ENCODE results near the gene DLG5. TPM values are rescaled to one million over a fixed set of nuclear protein-coding genes. Genes with fewer than 3 reads are reported as not detected.

The DLG5 gene
- total RNA-seq, 2 experiments from 2014 or later: 3.0 to 4.8 TPM

DNA sequence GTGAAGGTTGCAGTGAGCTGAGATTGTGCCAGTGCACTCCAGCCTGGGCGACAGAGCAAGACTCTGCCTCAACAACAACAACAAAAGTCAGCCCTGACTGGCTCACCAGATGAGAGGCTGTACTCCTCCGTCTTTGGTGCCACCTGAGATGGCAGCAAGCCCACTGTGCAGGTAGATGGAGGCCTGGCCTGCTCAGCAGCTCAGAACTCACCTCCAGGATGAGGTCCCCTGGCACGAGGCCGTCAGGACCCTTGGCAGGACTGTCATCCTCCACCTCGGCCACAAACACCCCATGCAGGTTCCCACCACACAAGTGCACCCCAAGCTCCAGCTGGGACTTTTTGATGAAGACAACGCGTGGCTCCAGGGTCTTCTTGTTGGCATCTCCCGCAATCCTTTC, 117.2 kb downstream of the DLG5 start:
- CTCF ChIA-PET: no interaction called here
- Mint-ChIP-seq H3K36me3 (no peaks in the 10 kb centered on the region), H3K27ac (no peak overlapping the region), H3K9me3 (ENCODE audit: low read depth) (no peaks in the 10 kb centered on the region), H3K4me3 (no peak overlapping the region), H3K4me1 (no peaks in the 10 kb centered on the region), H3K27me3 (peaks cover 3% of the 10 kb centered on the region)
- DNase-seq: no peak
- no peak for ATAC-seq

- H3K36me3 Mint-ChIP-seq: no peaks in the 10 kb centered on the region
- DNase-seq: no peak
- no peaks in the 10 kb centered on the region for H3K9me3 Mint-ChIP-seq (ENCODE audit: low read depth)
- no peaks in the 10 kb centered on the region for H3K4me1 Mint-ChIP-seq
- peaks cover 9% of the 10 kb centered on the region for H3K27me3 Mint-ChIP-seq
- no peak overlapping the region for H3K4me3 Mint-ChIP-seq
- CTCF ChIA-PET: no interaction called here
- ATAC-seq: no peak
- H3K27ac Mint-ChIP-seq: no peak overlapping the region
Measured at GRCh38 chr10:77807706-77808105, 118.8 kb downstream of the DLG5 start.

- Mint-ChIP-seq H3K4me1 (peaks cover 8% of the 10 kb centered on the region), H3K27me3 (peaks cover 15% of the 10 kb centered on the region), H3K4me3 (no peak overlapping the region), H3K27ac (no peak overlapping the region), H3K36me3 (no peaks in the 10 kb centered on the region), H3K9me3 (ENCODE audit: low read depth) (no peaks in the 10 kb centered on the region)
- DNase-seq (no peak), ATAC-seq (no peak)
- CTCF ChIA-PET: no interaction called here
Measured at GRCh38 chr10:77806511-77807157, 119.9 kb downstream of the DLG5 start.

GRCh38 chr10:77805676-77806075, 120.9 kb downstream of the DLG5 start:
- ATAC-seq: no peak
- no peaks in the 10 kb centered on the region for H3K9me3 Mint-ChIP-seq (ENCODE audit: low read depth)
- H3K4me1 Mint-ChIP-seq: peaks cover 18% of the 10 kb centered on the region
- H3K27me3 Mint-ChIP-seq: peaks cover 16% of the 10 kb centered on the region
- H3K27ac Mint-ChIP-seq: no peak overlapping the region
- H3K36me3 Mint-ChIP-seq: no peaks in the 10 kb centered on the region
- CTCF ChIA-PET: no interaction called here
- no peak for DNase-seq
- no peak overlapping the region for H3K4me3 Mint-ChIP-seq

DNA sequence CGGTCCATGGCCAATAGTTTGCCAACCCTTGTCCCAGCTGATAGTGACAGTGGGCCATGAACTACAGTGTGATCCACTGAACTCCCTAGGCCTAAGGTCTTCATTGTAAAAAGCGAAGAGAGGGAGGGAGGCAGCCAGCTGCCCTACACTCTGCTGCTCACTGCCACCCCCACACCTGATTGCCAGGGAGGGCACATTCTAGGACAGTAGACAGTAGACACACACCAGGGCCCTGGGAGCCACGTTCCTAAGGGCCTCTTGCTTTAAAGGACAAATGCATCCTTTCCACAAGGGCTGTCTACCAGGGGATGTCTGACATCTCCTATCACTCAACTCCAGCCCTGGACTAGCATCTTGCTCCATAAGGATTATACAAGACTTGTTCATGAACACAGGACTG, 122.2 kb downstream of the DLG5 start:
- no peak for ATAC-seq
- no peak overlapping the region for H3K27ac Mint-ChIP-seq
- H3K27me3 Mint-ChIP-seq: peaks cover 24% of the 10 kb centered on the region
- H3K9me3 Mint-ChIP-seq (ENCODE audit: low read depth): no peaks in the 10 kb centered on the region
- H3K36me3 Mint-ChIP-seq: no peaks in the 10 kb centered on the region
- CTCF ChIA-PET: interaction anchor here (1.0 kb wide), 2 partner anchors 33 to 85 kb away, joined by 3 read pairs; no protein-coding TSS in a partner anchor
- peaks cover 30% of the 10 kb centered on the region for H3K4me1 Mint-ChIP-seq
- H3K4me3 Mint-ChIP-seq: no peak overlapping the region
- no peak for DNase-seq

GRCh38 chr10:77801474-77802161, 124.9 kb downstream of the DLG5 start:
- DNase-seq: peak; percentile 84
- Mint-ChIP-seq H3K27me3 (peaks cover 42% of the 10 kb centered on the region), H3K4me3 (peak overlapping the region; percentile 4), H3K4me1 (peaks cover 35% of the 10 kb centered on the region), H3K9me3 (ENCODE audit: low read depth) (no peaks in the 10 kb centered on the region), H3K27ac (peak overlapping the region; percentile 44), H3K36me3 (no peaks in the 10 kb centered on the region)
- ATAC-seq: peak; percentile 89
- CTCF ChIA-PET: no interaction called here

DNA sequence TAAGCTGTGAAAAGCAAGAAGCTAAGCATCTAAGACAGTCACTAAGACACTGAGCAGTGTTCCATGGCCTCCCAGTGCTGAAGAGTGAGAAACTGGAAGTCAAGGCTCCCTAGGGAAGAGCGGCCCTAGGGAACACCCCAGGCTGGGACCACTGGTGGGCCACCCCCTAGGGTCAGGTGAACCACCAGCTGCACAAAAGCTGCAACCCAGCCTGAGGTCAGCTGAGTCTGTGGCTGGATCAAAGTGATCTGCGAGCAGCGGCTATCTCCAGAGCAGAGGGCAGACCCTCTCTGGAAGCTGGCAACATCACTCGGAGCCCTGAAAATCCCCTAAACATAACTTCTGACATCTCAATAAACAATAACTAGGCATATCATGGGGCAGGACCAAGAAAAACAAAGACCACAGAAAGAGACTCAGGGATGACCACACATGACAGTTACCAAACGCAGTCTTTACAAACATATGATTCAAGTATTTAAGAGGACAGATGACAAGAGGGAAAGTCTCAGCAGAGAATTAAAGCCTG, 125.8 kb downstream of the DLG5 start:
- peak overlapping the region; percentile 4 for H3K4me3 Mint-ChIP-seq
- CTCF ChIA-PET: interaction anchor here (1.2 to 1.8 kb wide), 2 partner anchors 37 to 90 kb away, joined by 3 to 4 read pairs; no protein-coding TSS in a partner anchor
- peak overlapping the region; percentile 44 for H3K27ac Mint-ChIP-seq
- ATAC-seq (no peak), DNase-seq (no peak)
- H3K27me3 Mint-ChIP-seq: peaks cover 42% of the 10 kb centered on the region
- no peaks in the 10 kb centered on the region for H3K9me3 Mint-ChIP-seq (ENCODE audit: low read depth)
- H3K36me3 Mint-ChIP-seq: no peaks in the 10 kb centered on the region
- H3K4me1 Mint-ChIP-seq: peaks cover 35% of the 10 kb centered on the region

- ATAC-seq: no peak
- Mint-ChIP-seq H3K36me3 (no peaks in the 10 kb centered on the region), H3K4me3 (no peak overlapping the region), H3K4me1 (peaks cover 35% of the 10 kb centered on the region), H3K27me3 (peaks cover 42% of the 10 kb centered on the region), H3K9me3 (ENCODE audit: low read depth) (no peaks in the 10 kb centered on the region), H3K27ac (no peak overlapping the region)
- DNase-seq: no peak
- CTCF ChIA-PET: interaction anchor here (1.2 to 1.8 kb wide), 2 partner anchors 37 to 89 kb away, joined by 3 to 4 read pairs; no protein-coding TSS in a partner anchor
Measured at GRCh38 chr10:77800320-77800719, 126.2 kb downstream of the DLG5 start.

DNA sequence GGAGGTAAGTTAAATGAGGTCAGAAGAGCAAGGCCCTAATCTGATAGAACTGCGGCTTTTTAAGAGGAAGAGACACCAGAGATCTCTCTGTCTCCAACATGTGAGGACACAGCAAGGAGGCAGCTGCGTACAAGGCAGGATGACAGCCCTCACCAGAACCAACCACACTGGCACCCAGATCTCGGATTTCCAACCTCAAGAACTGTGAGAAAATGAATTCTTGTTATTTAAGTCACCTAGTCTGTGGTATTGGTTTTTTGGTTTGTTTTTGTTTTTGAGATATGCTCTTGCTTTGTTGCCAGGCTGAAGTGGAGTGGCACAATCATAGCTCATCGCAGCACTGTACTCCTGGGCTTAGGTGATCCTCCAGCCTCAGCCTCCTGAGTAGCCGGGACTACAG, 127.2 kb downstream of the DLG5 start:
- peaks cover 35% of the 10 kb centered on the region for H3K4me1 Mint-ChIP-seq
- peaks cover 39% of the 10 kb centered on the region for H3K27me3 Mint-ChIP-seq
- CTCF ChIA-PET: interaction anchor here (1.2 to 1.8 kb wide), 2 partner anchors 38 to 88 kb away, joined by 3 to 4 read pairs; no protein-coding TSS in a partner anchor
- no peaks in the 10 kb centered on the region for H3K36me3 Mint-ChIP-seq
- H3K4me3 Mint-ChIP-seq: no peak overlapping the region
- no peak overlapping the region for H3K27ac Mint-ChIP-seq
- DNase-seq (peak; percentile 55), ATAC-seq (no peak)
- no peaks in the 10 kb centered on the region for H3K9me3 Mint-ChIP-seq (ENCODE audit: low read depth)

DNA sequence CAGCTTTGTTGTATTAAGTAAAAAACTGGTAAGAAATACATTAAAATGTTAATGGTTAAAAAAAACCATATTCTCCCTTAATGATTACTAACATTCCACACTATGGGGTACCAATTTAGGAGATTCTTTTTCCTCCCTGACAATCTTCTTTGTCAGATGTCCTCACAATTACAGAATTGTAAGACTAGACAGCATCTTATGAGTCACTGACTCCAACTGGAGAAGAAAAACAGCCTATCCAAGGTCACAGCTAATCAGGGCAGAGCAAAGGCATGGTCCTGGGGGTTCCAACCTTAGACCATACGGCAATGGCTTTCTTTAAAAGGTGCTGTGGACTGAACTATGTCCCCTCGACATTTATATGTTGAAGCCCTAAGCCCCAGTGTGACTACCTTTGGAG, 127.6 kb downstream of the DLG5 start:
- H3K9me3 Mint-ChIP-seq (ENCODE audit: low read depth): no peaks in the 10 kb centered on the region
- H3K27ac Mint-ChIP-seq: no peak overlapping the region
- CTCF ChIA-PET: interaction anchor here (0.6 to 1.8 kb wide), 2 partner anchors 38 to 79 kb away, joined by 3 to 4 read pairs; no protein-coding TSS in a partner anchor
- no peak for ATAC-seq
- no peaks in the 10 kb centered on the region for H3K36me3 Mint-ChIP-seq
- peaks cover 39% of the 10 kb centered on the region for H3K27me3 Mint-ChIP-seq
- no peak overlapping the region for H3K4me3 Mint-ChIP-seq
- no peak for DNase-seq
- H3K4me1 Mint-ChIP-seq: peaks cover 35% of the 10 kb centered on the region

DNA sequence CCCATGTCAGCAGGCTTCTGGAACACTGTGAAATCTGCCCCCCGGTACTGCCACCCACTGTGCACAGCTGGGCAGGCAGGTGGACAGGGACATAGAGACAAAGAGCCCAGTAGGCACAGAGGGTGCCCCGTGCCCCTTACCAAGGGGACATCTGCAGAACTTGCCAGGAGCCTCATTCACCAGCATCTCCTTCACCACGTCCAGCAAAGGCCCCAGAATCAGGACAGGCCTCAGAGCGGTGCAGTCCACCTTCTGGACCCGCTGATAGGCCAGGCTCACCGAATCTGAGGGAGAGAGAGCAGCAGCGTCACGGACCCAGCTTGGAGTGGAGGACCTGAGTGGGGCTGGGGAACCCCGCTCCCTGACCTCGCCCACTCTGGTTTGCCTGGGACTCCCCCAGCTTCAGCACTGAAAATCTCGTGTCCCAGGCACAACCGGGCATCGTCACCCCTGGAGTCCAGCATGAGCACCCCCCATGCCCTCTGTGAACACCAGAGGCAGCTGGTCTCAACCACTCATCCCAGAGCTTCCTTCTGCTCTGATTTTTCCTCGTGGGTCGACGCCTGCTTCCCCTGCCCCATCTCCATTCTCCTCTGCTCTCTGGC, 130.1 kb downstream of the DLG5 start:
- Mint-ChIP-seq H3K4me1 (peaks cover 24% of the 10 kb centered on the region), H3K27ac (no peak overlapping the region), H3K4me3 (no peak overlapping the region), H3K36me3 (no peaks in the 10 kb centered on the region), H3K27me3 (peaks cover 27% of the 10 kb centered on the region), H3K9me3 (ENCODE audit: low read depth) (no peaks in the 10 kb centered on the region)
- ATAC-seq: no peak
- CTCF ChIA-PET: no interaction called here
- no peak for DNase-seq

DNA sequence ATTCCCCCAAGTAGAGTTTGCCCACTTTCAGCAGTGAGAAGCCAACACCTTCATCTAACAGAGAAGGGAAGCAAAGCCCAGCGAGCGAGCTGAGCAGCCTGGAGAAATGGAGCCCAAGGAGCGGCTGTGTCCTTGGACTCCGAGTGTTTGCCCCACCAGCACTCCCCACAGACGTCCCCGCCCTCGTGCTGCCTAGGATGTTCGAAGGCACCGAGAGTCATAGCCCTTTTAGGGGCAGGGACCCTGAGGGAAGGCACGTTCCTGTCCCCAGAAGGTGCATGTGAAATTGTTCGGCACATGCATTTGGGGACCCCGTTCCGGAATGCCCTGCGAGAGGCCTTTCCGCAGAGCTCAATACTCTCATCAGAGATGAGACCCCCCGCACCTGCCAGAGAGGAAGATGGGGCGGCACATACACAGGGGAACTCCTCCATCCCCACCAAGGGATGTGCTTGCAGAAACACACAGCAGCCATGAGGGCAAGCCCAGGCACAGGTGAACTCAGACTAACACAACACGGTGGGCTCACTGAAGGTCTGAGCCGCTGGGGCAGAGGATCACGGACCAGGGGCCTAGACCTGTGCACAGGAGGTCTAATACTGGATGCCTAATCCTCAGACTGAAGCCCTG, 131.0 kb downstream of the DLG5 start:
- no peak overlapping the region for H3K4me3 Mint-ChIP-seq
- CTCF ChIA-PET: no interaction called here
- peaks cover 16% of the 10 kb centered on the region for H3K4me1 Mint-ChIP-seq

More for the DNA sequence above, 131.0 kb downstream of the DLG5 start:
- DNase-seq (no peak), ATAC-seq (no peak)
- Mint-ChIP-seq H3K36me3 (no peaks in the 10 kb centered on the region), H3K9me3 (ENCODE audit: low read depth) (no peaks in the 10 kb centered on the region), H3K27ac (no peak overlapping the region), H3K27me3 (peaks cover 27% of the 10 kb centered on the region)

Measured in activated CD8-positive, alpha-beta memory T cell treated with anti-CD3 and anti-CD28 coated beads, Interleukin-2, amount 10 ng/mL, durations not matched to agents 7 days and 5 days (primary cell).